Measurements from ENCODE around the gene TANGO6. TPM values are rescaled to one million over a fixed set of nuclear protein-coding genes. Genes with fewer than 3 reads are reported as not detected.

TANGO6 gene
- total and polyA plus RNA-seq, 10 of the 15 experiments (the other 5 are each of a cell fraction or from before 2014, with no cell fraction given), result 1.1 to 20.6 (median 11.0) TPM

DNA sequence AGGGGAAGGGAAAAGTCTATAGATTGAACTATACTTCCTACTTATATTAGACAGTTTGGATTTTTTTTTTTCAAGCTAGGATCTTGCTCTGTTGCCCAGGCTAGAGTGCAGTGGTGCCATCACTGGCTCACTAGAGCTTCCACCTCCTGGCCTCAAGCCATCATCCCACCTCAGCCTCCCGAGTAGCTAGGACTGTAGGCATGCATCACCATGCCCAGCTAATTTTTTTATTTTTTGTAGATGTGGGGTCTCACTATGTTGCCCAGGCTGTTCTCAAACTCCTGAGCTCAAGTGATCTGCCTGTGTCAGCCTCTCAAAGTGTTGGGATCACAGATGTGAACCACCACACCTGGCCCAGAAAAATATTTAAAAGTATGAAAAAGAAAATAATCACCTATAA is 141.1 kb downstream of the TANGO6 start:
- Histone ChIP-seq H3K4me2 (ENCODE audit: control insufficient read depth, insufficient read depth) (no peak overlapping the region), H4K20me1 (ENCODE audit: control insufficient read depth, insufficient read depth) (no peaks in the 10 kb centered on the region), H3K9me3 (replicated peaks; ENCODE audit: control insufficient read depth, insufficient read depth, low read length) (no peaks in the 10 kb centered on the region), H3K4me3 (no peak overlapping the region), H2AFZ (ENCODE audit: control insufficient read depth, low read depth, low read length) (no peak overlapping the region), H3K4me1 (ENCODE audit: control insufficient read depth, insufficient read depth, low read length) (no peaks in the 10 kb centered on the region), H3K9ac (ENCODE audit: control insufficient read depth, insufficient read depth, low read length) (no peak overlapping the region), H3K27ac (ENCODE audit: control insufficient read depth, insufficient read depth) (no peak overlapping the region), H3K36me3 (ENCODE audit: control insufficient read depth in 2 of 2, insufficient read depth in 2 of 2, low read length in 1 of 2) (no peaks in the 10 kb centered on the region), H3K79me2 (ENCODE audit: control insufficient read depth, insufficient read depth, low read length) (no peaks in the 10 kb centered on the region), H3K27me3 (replicated peaks in 1 of 2; ENCODE audit: control insufficient read depth in 2 of 2, insufficient read depth in 2 of 2, low read length in 1 of 2) (no peaks in the 10 kb centered on the region)
- ChIA-PET RAD21 (ENCODE audit: unreplicated experiment) (interaction anchor here (0.6 to 1.2 kb wide), 2 partner anchors 10 to 300 kb away, joined by 3 to 5 read pairs; no protein-coding TSS in a partner anchor), SMC1A (ENCODE audit: uncharacterized antibody, unreplicated experiment) (interaction anchor here (1.1 kb wide), 1 partner anchor 301 kb away, joined by 4 read pairs; no protein-coding TSS in a partner anchor), CTCF (no interaction called here), POLR2A (interaction anchor here (0.7 kb wide), 1 partner anchor 29 kb away, joined by 3 read pairs; no protein-coding TSS in a partner anchor)
- DNase-seq (ENCODE audit: low read depth, low spot score), result no peak
- ATAC-seq, result no peak
- TF ChIP-seq EZH2 (IDR thresholded peaks at IDR 0.05; ENCODE audit: borderline replicate concordance, control insufficient read depth, low read depth, low read length) (no peak), CBX5 (IDR thresholded peaks at IDR 0.05; ENCODE audit: low read depth) (no peak), EP300 (IDR thresholded peaks at IDR 0.05; ENCODE audit: borderline replicate concordance in 1 of 2, control insufficient read depth in 1 of 2, low read depth in 2 of 2, low read length in 2 of 2) (no peak), ZBTB11 (CRISPR knock-in tag; IDR thresholded peaks at IDR 0.05) (no peak), KDM1A (IDR thresholded peaks at IDR 0.05; ENCODE audit: borderline replicate concordance) (no peak), SMC3 (IDR thresholded peaks at IDR 0.05; ENCODE audit: borderline replicate concordance, low read length) (no peak), MYC (IDR thresholded peaks at IDR 0.05; ENCODE audit: insufficient read depth, insufficient read length, insufficient replicate concordance, low read length, severe bottlenecking) (no peak), E4F1 (IDR thresholded peaks at IDR 0.05; ENCODE audit: borderline replicate concordance, partially characterized antibody) (no peak), PKNOX1 (IDR thresholded peaks at IDR 0.05) (no peak), SREBF1 (IDR thresholded peaks at IDR 0.05; ENCODE audit: low read length) (no peak), BHLHE40 (IDR thresholded peaks at IDR 0.05; ENCODE audit: borderline replicate concordance in 1 of 2, low read depth in 2 of 2, low read length in 1 of 2) (no peak), IRF3 (IDR thresholded peaks at IDR 0.05) (no peak)
- intact Hi-C loops (cut with micrococcal nuclease; ENCODE audit: unreplicated experiment), result no loop called here
- FAIRE-seq, result no peak
- 92% methylated on average over 1 of the region's 1 CpG for WGBS (ENCODE audit: insufficient coverage, insufficient replicate concordance, low lambda C conversion rate, missing lambda C conversion rate)
- in situ Hi-C loops (cut with MboI), result no loop called here
- BruUV-seq (replicated peaks), result no TSS peak
